NCI-H187 (cell line): ENCODE results near the gene ITGA11.

Experiments
- DNase-seq, 2 experiments: peaks; one replicate each; lab custom pipeline; 2025; lab: John Stamatoyannopoulos, UW

The ITGA11 gene, protein sequence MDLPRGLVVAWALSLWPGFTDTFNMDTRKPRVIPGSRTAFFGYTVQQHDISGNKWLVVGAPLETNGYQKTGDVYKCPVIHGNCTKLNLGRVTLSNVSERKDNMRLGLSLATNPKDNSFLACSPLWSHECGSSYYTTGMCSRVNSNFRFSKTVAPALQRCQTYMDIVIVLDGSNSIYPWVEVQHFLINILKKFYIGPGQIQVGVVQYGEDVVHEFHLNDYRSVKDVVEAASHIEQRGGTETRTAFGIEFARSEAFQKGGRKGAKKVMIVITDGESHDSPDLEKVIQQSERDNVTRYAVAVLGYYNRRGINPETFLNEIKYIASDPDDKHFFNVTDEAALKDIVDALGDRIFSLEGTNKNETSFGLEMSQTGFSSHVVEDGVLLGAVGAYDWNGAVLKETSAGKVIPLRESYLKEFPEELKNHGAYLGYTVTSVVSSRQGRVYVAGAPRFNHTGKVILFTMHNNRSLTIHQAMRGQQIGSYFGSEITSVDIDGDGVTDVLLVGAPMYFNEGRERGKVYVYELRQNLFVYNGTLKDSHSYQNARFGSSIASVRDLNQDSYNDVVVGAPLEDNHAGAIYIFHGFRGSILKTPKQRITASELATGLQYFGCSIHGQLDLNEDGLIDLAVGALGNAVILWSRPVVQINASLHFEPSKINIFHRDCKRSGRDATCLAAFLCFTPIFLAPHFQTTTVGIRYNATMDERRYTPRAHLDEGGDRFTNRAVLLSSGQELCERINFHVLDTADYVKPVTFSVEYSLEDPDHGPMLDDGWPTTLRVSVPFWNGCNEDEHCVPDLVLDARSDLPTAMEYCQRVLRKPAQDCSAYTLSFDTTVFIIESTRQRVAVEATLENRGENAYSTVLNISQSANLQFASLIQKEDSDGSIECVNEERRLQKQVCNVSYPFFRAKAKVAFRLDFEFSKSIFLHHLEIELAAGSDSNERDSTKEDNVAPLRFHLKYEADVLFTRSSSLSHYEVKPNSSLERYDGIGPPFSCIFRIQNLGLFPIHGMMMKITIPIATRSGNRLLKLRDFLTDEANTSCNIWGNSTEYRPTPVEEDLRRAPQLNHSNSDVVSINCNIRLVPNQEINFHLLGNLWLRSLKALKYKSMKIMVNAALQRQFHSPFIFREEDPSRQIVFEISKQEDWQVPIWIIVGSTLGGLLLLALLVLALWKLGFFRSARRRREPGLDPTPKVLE

DNA sequence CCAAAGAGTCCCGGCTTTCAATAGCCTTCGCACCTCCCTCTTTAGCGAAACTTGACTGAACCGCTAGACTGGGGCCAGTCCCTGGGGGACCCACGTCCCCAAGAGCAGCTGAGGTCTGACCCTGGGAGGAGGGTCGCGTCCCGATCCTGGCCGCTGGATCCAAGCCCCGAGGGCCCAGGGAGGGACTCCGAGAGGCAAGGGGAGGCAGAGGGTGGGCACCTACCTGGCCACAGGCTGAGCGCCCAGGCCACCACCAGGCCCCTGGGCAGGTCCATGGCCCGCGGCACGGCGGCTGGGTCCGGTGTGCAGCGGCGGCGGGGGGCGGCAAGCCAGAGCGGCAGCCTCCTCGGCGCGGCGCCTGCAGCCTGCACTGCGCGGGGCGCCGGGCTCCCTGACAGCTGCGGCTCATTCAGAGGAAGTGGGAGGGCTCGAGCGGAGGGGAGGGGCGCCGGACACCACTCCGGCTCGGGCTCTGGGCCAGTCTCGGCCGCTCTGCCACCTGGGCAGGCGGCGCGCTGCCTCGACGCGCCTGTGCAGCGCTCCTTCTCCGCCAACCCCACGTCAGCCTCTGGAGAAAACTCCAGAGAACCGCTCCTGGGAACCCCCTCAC lies at the start of gene ITGA11:
TSS of gene ITGA11 (minus strand) at position 372 of the 610 bp plus-strand sequence. CDS start at position 275, 97 bp downstream.
- no peak for DNase-seq

DNA sequence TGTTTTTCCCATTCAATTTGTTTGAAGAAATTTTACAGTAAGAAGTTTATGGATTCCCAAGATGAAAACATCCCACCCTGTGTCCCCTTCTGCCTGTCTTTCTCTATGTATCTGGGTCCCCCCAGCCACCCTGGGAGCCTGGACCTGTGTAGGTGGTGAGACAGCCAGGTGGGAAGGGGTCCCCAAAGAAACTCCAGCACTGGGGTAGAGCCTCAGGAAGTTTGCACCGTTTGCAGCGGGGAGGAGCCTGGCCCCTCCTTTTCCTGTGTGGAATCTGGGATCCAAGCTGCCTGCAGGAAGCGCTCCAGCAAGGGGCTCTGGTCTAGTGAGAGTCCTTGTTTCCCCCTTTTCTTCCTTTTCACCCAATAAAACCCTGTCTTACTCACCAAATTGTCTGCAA lies 49.4 kb upstream of the ITGA11 start:
- no peak for DNase-seq

DNA sequence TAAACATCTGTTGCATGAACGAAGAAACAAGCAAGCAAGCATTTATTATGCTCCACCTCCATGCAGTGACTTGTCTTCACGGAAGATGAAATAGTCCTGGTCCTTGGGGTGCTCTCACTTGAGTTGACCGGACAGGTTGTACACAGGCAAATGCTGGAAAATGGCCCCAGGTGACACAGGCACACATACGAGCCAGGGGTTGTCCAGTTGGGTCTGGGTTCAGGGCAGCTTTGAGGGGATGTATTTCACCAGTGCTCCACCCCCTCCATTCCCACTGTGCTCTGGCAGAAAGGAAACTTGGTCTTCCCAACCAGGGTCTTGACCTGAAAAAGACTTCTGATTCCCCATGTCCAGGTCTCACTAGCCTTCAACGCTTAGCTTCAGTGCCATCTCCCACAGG lies 48.3 kb upstream of the ITGA11 start:
- DNase-seq, result no peak

DNA sequence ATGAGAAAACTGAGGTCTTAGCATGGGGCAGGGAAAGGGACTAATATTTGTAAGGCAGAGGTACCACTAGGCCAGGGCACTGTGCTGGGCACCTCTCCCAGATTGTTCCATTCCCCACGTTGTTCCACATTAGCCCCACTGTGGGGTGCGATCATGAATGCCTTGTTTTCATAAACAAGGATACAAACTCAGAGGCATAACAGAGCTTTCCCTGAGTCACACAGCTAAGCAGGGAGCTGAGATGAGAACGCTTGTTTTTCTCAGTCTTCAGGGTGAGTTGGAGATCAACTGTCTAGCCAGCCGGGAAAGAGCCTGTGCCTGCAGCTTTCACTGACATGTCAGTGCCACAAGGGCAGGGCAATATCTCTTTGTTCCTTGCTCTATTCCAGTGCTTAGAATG lies 47.9 kb upstream of the ITGA11 start:
- no peak for DNase-seq

DNA sequence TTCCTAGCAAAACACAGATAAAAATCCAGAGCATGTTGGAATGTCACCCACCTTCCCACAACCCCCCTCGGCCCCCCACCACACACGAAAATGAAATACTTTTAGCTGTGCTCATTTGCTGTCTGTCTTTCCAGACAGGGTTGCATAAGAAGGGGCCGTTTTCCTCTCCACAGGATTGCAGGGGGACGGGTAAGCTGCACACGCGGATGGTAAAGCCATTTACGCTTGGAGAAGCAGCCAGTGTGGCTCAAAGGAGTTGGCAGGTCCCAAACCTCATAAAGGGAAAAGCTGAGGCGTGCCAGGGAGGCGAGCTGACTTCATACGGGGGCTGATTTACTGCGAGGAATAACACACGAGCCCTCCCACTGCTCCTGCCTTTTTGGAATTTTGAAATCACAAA lies 47.4 kb upstream of the ITGA11 start:
- DNase-seq, result no peak

DNA sequence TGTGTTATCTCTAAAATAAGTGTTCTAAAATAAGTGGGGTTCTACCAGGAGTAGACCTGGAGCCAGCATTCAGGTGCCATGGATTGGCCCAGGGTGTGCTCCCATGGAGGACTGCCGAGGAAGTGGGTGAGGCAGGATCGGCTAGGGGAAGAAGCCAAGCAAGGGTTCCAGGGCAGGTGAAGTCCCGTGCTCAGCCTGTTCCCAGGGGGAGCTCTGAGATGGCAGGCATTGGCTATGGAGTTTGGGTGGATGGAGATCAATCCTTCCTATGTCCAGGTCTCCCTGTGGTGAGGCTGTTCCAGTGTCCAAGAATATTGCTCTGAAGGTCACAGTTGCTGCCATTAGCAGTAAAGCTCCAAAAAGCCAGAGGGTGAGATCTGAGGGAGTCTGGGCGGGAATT lies 46.9 kb upstream of the ITGA11 start:
- DNase-seq, result no peak

DNA sequence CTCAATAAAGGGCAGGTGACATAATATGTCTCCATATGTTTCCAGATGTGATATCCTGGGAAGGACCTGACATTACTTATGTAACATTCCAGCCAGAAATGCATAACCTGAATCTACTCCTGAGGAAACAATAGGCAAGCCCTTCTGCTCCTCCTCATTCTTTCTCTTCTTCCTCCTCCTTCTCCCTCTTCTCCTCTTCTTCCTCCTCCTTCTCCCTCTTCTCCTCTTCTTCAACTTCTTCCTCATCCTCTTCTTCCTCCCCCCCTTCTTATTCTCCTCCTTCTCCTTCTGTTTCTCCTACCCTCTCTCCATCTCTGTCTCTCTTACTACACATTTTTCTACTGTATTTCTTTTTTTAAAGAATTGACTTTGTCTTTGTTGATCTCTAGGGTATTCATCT lies 43.5 kb upstream of the ITGA11 start:
- DNase-seq, result no peak

DNA sequence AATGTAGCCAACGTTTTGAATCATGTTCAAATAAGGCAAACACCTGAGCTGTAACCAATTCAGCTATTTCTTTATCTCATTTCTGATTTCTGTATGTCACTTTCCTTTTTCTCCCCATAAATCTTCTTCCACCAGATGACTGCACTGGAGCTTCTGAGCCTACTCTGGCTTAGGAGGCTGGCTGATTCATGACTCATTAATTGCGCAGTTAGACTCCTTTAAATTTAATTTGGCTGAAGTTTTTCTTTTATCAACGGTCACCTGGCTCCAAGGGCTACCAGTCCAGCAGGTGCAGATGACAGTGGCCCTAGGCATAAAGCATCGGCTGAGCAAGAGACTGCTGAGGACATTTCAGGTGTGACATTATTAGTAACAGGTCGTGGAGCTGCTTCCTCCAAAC lies 39.6 kb upstream of the ITGA11 start:
- no peak for DNase-seq

DNA sequence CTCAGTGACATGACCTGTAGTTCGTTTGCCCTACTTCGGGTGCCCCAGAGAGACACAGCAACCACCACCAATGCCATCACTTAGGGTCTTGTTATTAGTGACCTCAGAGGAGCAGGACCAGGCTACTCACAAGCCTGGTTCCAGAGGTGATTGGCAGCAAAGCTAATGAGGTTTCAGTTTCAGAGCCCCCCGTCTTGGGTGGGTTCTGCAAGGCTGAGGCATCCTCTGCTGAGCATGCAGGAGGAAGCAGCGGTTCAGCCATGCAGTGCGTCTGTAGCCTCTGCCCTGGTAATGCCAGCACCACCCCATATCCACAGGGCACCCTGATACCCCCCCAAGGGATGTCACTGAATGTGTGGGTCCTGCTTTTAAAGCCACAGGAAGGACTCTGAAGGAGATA lies 39.0 kb upstream of the ITGA11 start:
- DNase-seq, result no peak

DNA sequence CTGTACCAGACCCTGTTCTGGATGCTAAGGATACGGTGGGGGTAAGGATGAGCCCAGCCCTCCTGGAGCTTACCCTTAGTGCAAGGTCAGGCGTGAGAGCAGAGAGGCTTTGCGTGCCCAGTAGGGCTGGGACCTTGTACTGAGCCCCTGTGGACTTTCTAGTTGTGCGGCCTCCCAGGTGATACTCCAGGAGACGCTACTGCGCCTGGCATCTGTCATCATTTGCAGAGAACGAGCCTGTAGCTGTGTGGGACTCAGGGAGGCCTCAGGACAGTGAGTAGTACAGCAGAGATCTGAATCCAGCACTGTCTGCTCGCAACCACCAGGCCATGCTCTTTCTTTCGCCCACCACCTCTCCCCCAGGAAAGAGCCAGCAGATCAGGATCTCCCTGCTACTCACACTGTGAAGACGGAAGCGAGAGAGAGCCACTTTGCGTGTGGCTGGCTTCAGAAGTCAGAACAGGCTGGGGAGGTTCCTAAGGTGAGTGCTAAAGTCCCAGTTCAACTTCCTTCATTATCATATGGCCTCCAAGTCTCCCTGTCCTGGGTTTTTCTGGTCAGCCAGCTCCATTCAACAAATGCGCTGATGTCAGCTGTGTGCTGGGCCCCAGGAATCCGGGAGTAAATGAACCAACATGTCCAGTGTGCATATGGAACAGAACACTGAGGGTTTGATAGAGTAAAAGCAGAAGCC lies 38.2 kb upstream of the ITGA11 start:
- no peak for DNase-seq

DNA sequence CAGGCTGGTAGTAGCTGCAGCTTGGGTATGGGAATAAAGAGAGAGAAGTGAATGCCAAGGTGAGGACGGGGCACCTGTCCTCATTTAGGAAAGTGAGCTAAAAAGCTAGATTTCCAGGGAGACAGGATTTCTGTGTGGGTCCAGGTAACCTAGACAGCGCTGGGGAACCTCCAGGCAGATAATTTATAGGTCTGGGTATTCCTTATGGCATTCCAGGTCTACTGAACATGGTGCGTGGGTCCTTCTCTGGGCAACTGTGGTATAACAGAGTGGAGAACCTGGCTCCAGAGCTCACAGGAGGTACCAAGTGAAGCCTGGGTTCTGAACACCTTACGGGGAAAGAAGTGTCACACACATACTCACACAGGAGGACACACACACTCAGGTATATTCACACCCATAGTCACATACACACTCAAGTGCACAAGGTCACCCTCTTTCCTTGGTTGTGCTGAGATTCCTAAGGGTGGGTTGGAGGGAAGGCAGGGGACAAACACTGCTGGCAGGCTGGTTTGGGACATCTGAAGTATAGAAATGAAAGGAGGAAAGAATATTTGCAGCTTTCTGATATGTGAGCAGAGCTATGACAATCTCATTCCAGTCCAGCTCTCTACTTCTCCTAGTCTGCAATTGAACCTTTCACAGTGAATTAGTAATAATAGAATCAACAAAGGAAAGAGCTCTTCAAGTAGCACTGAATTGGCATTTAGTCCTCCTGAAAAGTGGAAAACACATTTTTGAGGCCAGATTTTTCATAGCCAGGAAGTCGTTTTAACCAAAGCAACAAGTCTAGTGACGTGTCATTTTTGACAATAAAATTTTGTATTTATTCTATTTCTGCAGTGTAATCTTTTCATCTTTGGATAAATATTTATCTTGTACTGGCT lies 37.4 kb upstream of the ITGA11 start:
- DNase-seq, result no peak

DNA sequence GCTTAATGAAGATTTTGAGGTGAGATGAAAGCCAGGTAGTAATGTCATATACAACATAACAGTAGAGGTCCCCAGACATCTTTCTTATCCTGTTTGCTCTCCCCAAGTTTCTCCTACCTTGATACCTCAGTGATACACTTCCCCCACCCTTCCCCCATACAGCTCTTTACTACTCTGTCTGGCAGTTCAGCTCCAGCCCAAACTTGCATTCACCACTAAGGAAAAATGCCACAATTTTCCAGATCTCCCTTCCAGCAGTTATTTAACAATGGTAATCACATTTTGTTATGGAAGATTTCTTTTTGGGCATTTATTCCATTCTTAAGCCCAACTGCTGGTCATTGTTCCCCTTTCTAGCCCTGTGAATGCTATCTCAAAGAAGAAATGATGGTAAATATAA lies 34.9 kb upstream of the ITGA11 start:
- no peak for DNase-seq

DNA sequence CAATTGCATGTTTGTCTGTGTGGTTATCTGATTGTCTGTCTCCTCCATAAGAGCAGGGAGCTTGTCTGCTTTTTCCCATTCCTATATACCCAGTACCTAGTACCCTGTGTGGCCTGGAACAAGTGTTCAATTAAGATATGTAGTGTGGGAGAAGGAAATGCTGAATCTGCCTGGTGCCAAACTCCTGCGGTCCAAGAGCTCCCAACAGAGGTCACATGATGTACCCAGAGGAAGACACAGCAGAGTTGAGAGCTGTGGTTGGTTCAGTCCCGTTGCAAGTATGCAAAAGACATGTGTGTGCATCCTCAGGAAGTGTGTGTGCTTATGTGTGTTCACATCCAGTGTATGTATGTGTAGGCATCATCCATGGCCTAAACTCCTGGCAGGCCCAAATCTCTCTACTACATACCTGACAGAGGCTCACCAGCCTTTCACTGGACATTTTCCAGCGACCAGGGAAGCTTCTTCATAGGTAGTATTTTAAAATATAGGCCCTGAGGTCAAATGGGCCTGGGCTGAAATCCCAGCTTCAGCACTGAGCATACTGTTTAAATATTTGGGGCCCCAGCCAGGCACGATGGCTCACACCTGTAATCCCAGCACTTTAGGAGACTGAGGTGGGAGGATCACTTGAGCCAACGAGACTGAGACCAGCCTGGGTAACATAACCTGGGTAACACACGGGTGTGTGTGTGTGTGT lies 34.0 kb upstream of the ITGA11 start:
- DNase-seq, result no peak

DNA sequence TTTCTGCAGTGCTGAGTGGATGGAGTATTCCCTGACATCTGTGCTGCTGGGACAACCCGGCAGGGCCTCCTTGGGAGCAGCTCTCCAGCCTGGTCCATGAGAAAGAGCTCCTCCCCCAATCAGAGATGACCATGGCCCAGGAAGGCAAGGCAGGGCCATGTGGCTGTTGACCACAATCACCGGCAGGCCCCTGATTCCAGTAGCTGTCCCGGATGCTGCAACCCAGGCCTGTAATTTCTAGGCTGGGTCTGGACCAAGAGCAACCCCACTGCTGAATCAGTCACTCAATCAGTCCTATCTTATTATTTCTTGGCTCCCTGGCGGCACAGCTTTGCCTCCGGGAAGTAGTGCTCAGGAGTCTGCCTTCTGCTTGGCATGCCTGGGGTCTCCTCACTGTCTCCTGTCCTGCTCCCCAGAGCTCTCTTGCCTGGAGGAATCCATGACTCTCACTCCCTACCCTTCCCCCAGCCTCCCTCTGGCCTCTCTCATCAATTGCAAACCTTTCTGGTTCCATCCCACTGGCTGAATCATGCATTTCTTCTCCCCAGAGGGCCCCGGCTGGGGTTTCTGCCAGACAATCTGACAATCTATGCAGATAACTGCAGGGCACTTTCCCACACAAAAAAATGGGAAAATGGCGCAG lies 32.6 kb upstream of the ITGA11 start:
- no peak for DNase-seq

DNA sequence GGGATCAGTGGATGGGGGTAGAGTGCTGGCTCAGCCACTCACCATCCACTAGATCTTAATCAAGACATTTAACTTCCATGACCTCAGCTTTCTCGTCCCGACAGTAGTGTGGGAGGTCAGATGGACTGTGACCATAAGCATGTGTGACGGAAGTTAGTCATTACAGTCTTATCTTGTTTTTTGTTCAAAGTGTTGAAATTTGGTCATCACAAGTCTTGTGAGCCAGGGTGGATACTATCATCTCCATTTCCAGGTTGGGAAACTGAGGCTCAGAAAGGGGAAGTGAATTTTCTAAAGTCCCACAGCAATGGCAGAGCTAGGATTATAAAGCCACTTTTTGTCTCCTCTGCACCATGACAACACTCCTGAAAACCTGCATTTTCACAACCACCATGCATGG lies 32.0 kb upstream of the ITGA11 start:
- no peak for DNase-seq

DNA sequence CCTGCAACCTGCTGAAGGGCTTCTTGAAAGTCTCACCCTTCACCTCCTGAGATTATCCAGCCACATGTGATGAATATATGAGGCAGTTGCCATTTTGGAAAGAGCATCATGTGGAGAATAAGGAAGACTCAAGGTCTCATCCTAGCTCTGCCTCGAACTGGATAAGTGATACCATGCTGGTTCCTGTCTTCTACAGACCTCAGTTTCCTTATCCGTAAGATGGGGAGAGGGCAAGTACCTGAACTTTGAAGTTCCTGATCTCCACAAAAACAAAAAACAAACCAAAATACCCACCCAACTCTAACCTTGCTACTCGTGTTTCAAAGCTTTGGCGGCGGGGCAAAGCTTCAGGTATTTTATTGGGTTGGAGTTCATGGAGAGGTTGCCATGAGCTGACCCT lies 31.5 kb upstream of the ITGA11 start:
- DNase-seq, result no peak

DNA sequence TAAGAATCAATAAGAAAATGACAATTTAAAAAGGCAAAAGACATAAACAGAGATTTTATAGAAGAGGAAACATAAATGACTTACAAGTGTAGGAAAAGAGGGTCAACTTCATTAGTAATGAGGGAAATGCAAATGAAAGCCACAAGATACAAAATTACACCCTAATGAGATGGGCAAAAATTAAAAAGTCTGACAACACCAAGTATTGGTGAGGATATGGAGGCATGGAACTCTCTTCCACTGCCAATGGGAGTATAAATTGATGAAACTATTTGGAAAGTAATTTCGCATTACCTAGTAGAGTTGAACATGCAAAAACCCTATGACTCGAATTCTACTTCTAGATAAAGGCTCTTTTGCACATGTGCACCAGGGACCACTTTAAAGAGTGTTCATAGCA lies 28.2 kb upstream of the ITGA11 start:
- DNase-seq, result no peak

DNA sequence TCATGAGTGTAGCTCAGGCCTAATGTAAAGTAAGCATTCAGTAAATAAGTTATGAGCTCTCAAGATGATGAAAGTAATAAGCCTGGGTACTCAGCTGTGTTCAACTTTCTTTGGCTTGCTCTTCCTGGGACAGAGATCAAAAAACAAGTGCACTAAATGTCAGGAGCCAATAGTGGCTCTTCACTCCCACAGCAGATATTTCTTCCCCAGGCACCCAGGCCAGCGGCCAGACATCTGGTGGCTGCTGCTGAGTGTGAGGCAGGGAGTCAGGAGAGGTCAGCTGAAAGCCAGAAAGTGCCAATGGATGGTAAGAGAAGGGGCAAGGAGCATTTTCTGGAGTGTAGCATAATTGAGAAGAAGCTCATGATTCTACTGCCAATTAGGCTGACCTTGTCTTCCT lies 18.2 kb upstream of the ITGA11 start:
- no peak for DNase-seq

DNA sequence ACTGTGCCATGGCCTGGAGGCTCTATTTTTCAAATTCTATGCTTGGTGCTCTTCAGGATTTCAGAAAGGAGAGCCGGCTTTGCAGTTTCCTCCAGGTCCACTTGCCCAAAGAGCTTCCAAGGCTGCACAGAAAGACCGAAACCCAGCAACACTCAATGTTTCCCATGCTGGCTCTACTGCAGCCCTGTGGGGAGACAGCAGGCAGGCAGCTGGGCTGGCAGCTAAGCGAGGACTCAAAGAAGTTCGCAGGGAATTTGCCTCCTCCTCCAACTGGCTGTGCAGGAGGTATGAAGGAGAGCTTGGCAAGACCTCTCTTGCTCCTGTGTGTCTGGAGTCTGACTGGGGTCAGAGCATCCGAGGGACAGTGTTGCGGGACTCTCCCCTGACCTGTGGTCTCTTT lies 17.4 kb upstream of the ITGA11 start:
- no peak for DNase-seq
